Mucosa of rectum (tissue), 2 donors: ENCODE measurements around the gene CRB2.

Experiments used
- H3K27ac ChIP-seq, 2 donors: one replicate each; pipeline ENCODE4 v1.7.0; 2013; ENCODE audit warnings: inconsistent platforms in 2 of 2, low read depth in 2 of 2, low read length in 2 of 2
- H3K27me3 ChIP-seq, 2 donors: one replicate each; pipeline ENCODE4 v1.7.0; 2013; ENCODE audit warnings: low read length in 2 of 2; ENCODE audit not compliant: control insufficient read depth in 2 of 2, insufficient read depth in 2 of 2
- H3K36me3 ChIP-seq, 2 donors: one replicate each; pipeline ENCODE4 v1.7.0; 2013; ENCODE audit warnings: low read length in 2 of 2; ENCODE audit not compliant: control insufficient read depth in 2 of 2, insufficient read depth in 2 of 2
- H3K4me1 ChIP-seq, 2 donors: one replicate each; pipeline ENCODE4 v1.7.0; 2013; ENCODE audit warnings: low read length in 2 of 2, mild to moderate bottlenecking in 1 of 2; ENCODE audit not compliant: control insufficient read depth in 2 of 2, insufficient read depth in 2 of 2
- H3K4me3 ChIP-seq, 2 donors: one replicate each; pipeline ENCODE4 v1.7.0; 2013; ENCODE audit warnings: low read length in 2 of 2
- H3K9ac ChIP-seq, 2 donors: one replicate each; pipeline ENCODE4 v1.7.0; 2013; ENCODE audit warnings: low read length in 2 of 2, low read depth in 1 of 2, mild to moderate bottlenecking in 1 of 2
- H3K9me3 ChIP-seq, 2 donors: one replicate each; pipeline ENCODE4 v1.7.0; 2013; ENCODE audit warnings: low read length in 2 of 2; ENCODE audit not compliant: control insufficient read depth in 2 of 2
- donor health status: healthy.
- donor health status: Normal muscosa, but diverticular disease.

The CRB2 gene

DNA sequence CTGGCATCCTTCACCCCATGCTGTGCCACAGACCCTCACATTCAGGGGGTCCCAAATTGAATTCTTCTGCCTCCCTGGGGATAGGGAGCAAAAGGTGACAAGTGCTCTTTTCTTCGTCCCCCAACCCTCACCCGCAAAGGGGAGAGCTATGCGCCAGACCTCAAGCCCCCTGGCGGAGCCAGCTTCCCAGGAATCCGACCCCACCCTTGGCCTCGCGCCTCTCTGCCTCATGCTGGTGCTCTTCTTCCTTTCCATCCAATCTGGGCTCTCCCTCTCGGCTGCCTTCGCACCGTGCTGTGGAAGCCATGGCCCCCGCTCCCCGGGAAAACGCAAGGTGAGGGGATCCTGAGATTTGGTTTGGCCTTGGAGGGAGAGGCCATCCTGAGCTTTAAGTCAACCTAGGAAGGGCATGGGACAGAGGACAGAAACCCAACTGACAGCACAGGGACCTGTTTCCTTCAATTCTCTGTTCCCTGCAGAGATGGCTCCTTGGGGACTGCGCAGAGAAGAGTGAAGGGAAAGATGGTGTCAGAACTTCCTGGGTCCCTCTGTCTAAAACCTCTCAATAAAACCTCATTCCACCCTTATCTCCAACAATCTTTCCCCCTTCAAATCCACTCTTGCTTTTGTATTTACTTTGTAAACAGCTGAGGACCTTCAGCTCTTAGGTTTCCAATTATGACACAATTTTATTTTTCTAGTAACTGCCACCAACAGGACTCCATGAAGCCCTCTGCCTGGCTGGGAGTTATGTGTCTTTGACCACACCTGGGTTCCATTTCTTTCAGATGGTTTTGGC, 36.3 kb upstream of the CRB2 start:
- no peak overlapping the region for H3K27ac ChIP-seq
- H3K9ac ChIP-seq: no peak overlapping the region
- H3K27me3 ChIP-seq: no peaks in the 10 kb centered on the region
- no peaks in the 10 kb centered on the region for H3K36me3 ChIP-seq
- H3K4me1 ChIP-seq: peaks cover 0 to 8% of the 10 kb centered on the region in 2 donors
- no peak overlapping the region for H3K4me3 ChIP-seq
- H3K9me3 ChIP-seq: no peaks in the 10 kb centered on the region

DNA sequence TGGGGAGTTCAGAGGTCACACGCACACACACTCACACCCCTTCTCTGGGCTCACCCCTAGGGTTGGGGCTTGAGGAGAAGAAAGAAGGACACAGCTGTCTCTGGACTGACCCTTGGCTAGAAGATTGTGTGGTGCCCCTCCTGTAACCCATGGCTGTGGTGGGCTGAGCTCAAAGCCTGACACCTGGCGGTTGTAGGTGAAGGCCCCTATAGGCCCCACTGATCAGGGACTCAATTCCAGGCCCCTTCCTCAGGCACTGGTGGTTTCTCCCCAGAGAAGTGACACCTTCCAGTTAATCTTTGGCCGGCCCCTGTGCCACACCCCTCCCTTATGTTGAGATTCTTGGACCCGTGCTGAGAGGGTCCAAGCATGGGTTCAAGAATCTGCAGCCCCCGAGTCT, 35.2 kb upstream of the CRB2 start:
- Histone ChIP-seq H3K36me3 (no peaks in the 10 kb centered on the region), H3K9me3 (no peaks in the 10 kb centered on the region), H3K27me3 (no peaks in the 10 kb centered on the region), H3K9ac (no peak overlapping the region), H3K27ac (no peak overlapping the region), H3K4me3 (no peak overlapping the region), H3K4me1 (peaks cover 0 to 8% of the 10 kb centered on the region in 2 donors)

DNA sequence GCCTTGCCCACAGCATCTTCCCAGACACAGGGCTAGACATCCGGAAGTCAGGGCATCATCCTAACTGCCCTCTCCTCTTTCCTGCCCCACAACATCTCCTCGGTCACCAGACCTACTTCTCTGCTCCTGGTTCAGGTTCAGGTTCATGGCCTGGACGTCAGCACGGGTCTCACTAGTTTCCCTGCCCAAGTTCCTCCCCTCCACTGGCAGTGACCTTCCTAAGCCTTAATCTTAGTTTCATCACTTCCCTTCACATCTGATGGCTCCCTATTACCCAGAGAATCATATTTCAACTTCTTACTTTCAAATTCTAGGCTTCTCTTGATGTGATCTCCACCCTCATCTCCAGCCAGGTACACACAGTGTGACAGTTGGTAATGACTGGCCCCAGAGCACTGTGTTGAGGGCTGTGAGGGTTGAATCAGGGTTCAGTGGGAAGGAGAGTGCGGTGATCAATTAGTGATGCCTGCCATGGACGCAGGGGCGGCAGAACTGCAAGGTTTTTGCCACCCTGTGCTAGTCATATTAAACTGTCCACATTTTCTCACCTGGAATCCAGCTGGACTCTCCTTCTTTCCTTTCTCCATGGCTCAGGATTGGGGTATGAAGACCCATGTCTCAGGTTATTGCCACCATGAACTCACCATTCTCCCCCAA, 34.3 kb upstream of the CRB2 start:
- Histone ChIP-seq H3K9ac (no peak overlapping the region), H3K4me3 (no peak overlapping the region), H3K4me1 (peaks cover 0 to 10% of the 10 kb centered on the region in 2 donors), H3K27ac (no peak overlapping the region), H3K27me3 (no peaks in the 10 kb centered on the region), H3K9me3 (no peaks in the 10 kb centered on the region), H3K36me3 (no peaks in the 10 kb centered on the region)

DNA sequence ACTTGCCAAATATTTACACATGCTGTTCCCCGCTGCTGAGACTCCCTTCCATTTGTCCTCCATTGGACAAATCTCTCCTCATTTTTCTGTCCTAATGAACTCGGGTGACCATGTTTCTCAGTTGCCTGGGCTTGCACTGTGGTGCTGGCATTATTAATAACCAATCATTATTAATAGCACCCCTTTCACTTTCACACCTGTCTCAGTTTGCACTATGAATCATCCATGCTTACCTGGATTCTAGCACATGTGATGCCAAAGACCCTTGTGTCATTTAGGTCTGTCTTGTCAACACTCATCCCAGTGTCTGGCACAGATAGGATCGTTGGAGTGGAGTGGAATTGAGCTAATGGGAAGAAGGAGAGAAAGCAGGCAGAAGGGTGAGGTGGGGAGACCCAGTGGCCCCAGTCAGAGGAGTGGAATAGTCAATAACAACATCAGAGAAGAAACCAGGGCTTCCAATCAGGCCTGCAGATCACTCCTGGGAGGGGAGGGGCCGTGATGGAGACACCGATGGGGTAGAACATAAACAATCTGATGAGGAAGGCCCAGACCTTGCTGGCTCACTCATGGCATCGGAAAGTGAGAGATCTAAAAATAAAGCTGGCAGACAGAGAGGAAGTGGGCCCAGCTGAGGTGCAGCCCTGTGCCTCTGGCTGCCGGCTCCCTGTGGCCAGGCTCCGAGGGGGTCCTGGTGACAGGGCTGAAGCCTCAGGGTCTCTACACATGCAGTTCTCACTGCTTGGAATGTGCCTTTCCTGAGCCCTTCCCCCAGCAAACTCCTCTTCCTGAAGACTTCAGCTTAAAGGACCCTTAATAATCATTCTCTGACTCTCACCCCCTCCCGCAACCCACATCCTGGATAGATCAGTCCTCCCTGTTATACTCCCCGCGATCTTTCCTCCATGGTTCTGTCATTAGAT, 33.5 kb upstream of the CRB2 start:
- Histone ChIP-seq H3K27me3 (no peaks in the 10 kb centered on the region), H3K4me1 (peaks cover 2 to 15% of the 10 kb centered on the region in 2 donors), H3K9ac (no peak overlapping the region), H3K27ac (peak overlapping the region in 1 of 2 donors; percentile 40), H3K4me3 (no peak overlapping the region), H3K36me3 (no peaks in the 10 kb centered on the region), H3K9me3 (no peaks in the 10 kb centered on the region)

DNA sequence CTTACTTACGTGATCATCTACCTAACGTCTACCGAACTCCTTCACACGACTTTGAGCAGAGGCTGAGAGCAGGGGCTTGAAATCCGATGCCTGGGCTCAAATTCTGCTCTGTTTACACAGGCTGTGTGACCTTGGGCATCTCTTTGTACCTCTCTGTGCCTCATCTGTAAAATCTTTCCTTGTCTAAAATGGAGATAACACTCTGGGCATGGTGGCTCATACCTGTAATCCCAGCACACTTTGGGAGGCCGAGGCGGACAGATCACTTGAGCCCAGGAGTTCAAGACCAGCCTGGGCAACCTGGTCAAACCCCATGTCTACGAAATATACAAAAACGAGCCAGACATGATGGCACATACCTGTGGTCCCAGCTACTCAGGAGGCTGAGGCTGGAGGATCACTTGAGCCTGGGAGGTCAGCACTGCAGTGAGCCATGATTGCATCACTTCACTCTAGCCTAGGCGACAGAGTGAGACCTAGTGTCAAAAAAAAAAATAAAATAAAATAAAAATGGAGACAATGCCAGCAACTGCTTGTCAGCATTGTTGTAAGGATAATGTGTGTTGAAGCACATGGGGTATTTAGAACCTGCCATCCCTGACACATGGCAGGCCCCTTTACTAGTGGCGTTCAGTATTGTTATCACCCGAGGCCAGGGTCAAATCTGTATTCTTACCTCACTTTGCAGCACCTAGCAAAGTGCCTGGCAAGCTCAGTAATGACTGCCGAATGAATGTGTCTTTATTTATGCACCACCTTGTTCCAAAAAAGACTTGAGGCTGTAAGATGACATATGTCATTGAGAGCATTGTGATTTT, 32.6 kb upstream of the CRB2 start:
- H3K4me1 ChIP-seq: peaks cover 3 to 15% of the 10 kb centered on the region in 2 donors
- peak overlapping the region in 1 of 2 donors; percentile 40 for H3K27ac ChIP-seq
- H3K27me3 ChIP-seq: no peaks in the 10 kb centered on the region
- H3K4me3 ChIP-seq: no peak overlapping the region
- no peak overlapping the region for H3K9ac ChIP-seq
- H3K36me3 ChIP-seq: no peaks in the 10 kb centered on the region
- no peaks in the 10 kb centered on the region for H3K9me3 ChIP-seq

DNA sequence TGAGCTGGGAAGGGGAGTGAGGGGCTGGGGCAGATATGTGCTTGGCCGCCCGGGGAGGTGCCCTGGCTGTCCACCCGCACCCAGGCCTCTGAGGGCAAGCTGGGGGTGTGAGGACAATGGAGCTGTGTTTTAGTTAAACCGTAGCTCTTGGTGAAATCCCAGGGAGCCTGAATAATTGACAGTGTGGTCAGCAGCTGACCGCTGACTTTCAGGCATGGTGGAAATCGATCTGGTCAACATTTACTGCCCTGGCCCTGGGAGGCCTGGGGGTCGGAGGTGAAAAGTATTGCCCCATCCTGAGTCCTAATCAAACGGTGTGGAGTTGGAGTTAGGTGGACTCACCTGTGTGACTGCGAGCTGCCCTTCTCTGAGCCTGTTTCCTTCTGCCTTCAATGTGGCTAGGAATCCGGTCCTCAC, 31.2 kb upstream of the CRB2 start:
- Histone ChIP-seq H3K4me1 (peaks cover 7 to 16% of the 10 kb centered on the region in 2 donors), H3K9ac (no peak overlapping the region), H3K9me3 (no peaks in the 10 kb centered on the region), H3K4me3 (no peak overlapping the region), H3K27ac (no peak overlapping the region), H3K36me3 (no peaks in the 10 kb centered on the region), H3K27me3 (no peaks in the 10 kb centered on the region)

DNA sequence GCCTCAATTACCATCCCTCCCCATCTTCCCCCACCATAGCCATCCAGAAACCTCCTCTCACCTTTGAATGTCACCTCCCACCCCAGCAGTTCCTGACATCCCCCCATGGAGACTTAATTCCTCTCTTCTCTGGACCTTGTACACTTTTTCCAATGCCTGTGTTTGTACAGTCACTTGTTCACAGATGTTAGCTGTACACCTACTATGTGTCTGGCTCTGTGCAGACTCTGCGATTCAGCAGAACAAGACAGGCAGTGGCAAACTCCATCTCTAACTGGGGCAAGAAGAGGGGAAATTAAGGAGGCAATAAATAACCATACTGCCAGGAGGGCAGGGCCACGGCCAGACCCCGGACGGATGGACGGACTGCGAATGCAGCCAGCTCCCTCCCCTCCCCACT, 29.8 kb upstream of the CRB2 start:
- H3K27me3 ChIP-seq: no peaks in the 10 kb centered on the region
- peaks cover 7 to 17% of the 10 kb centered on the region in 2 donors for H3K4me1 ChIP-seq
- H3K27ac ChIP-seq: no peak overlapping the region
- H3K9ac ChIP-seq: no peak overlapping the region
- H3K4me3 ChIP-seq: peak overlapping the region in 1 of 2 donors; percentile 5
- H3K36me3 ChIP-seq: no peaks in the 10 kb centered on the region
- no peaks in the 10 kb centered on the region for H3K9me3 ChIP-seq

DNA sequence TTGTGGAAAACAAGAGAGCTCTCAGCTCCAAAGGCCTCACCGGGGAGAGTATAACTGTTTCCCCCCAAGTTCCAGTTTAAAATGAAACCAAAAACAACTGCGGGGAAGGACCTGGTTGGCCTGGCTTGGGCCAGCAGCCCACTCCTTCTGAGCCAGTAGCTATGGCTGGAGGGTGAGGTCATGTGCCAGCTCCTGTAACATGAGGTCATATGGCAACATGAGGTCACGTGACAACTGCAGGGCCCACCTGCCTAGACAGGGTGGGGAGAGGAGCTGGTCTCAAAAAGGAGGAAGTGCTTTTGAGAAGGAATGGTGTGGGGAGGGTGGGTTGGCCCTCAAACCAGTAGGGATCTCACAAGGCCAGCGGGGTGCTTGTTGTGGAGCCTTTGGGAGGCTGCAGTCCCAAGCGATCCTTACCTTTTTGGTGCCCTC, 29.3 kb upstream of the CRB2 start:
- Histone ChIP-seq H3K9ac (no peak overlapping the region), H3K4me1 (peaks cover 7 to 15% of the 10 kb centered on the region in 2 donors), H3K27ac (no peak overlapping the region), H3K27me3 (no peaks in the 10 kb centered on the region), H3K9me3 (no peaks in the 10 kb centered on the region), H3K36me3 (no peaks in the 10 kb centered on the region), H3K4me3 (peak overlapping the region in 1 of 2 donors; percentile 5)

DNA sequence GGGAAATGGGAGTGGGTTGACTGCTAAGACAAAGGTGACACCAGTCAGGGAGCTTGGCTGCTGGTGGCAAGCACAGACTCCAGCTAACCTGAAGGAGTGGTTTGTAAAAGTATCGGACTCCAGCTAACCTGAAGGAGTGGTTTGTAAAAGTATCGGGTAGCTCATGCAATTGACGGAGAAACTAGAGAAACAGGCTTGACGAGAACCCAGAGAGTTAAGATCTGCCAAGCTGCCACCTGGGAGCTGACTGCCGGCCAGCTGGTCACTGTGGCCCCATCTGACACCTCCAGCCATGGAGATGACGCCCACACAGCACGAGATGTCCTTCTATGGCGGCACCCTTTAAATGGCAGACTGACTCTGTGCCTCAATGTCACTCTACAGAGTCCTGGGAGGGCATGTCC, 28.3 kb upstream of the CRB2 start:
- peaks cover 7 to 9% of the 10 kb centered on the region in 2 donors for H3K4me1 ChIP-seq
- H3K9me3 ChIP-seq: no peaks in the 10 kb centered on the region
- peak overlapping the region; percentile 60 for H3K27ac ChIP-seq
- no peak overlapping the region for H3K4me3 ChIP-seq
- H3K27me3 ChIP-seq: no peaks in the 10 kb centered on the region
- no peaks in the 10 kb centered on the region for H3K36me3 ChIP-seq
- H3K9ac ChIP-seq: peak overlapping the region in 1 of 2 donors; percentile 23
